ENCODE results near the gene CYB5R4.

DNA sequence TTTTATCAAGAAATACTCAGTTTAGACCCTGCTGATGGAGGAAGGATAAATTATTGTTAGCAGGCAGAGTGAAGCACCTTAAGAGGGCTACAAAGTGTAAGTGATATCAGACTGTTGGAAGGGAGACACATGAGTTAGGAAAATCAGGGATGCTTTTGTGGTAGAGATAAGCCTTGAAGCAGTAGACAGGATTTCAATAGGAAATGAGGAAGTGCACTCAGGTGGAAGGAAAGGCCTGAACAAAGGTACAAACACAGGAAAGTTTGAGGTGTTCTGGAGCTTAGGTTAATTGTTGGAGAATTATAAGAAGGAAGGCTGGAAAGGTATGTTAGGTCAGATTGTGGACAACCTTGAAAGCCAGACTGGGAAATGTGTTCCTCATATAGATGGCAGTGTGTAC is 7.6 kb downstream of the CYB5R4 start:
- TF ChIP-seq, protein P1, sequence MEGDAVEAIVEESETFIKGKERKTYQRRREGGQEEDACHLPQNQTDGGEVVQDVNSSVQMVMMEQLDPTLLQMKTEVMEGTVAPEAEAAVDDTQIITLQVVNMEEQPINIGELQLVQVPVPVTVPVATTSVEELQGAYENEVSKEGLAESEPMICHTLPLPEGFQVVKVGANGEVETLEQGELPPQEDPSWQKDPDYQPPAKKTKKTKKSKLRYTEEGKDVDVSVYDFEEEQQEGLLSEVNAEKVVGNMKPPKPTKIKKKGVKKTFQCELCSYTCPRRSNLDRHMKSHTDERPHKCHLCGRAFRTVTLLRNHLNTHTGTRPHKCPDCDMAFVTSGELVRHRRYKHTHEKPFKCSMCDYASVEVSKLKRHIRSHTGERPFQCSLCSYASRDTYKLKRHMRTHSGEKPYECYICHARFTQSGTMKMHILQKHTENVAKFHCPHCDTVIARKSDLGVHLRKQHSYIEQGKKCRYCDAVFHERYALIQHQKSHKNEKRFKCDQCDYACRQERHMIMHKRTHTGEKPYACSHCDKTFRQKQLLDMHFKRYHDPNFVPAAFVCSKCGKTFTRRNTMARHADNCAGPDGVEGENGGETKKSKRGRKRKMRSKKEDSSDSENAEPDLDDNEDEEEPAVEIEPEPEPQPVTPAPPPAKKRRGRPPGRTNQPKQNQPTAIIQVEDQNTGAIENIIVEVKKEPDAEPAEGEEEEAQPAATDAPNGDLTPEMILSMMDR (conservative IDR thresholded peaks at IDR 0.05): no peak
- TF ChIP-seq ZFX (IDR thresholded peaks at IDR 0.05): no peak

Measured in C4-2B (cell line).